ENCODE measurements around the gene MIA3. TPM values are rescaled to one million over a fixed set of nuclear protein-coding genes. Genes with fewer than 3 reads are reported as not detected.

The MIA3 gene
- total RNA-seq, 4 donors from 2014 or later, result 44.9 to 62.4 (median 50.0) TPM

GRCh38 chr1:222610728-222611127 is 7.2 kb upstream of the MIA3 start:
- TF ChIP-seq CTCF (IDR thresholded peaks at IDR 0.05; ENCODE audit: low read depth), result no peak

GRCh38 chr1:222613627-222614026 is 4.3 kb upstream of the MIA3 start:
- TF ChIP-seq CTCF (IDR thresholded peaks at IDR 0.05; ENCODE audit: low read depth), result no peak

- TF ChIP-seq CTCF (IDR thresholded peaks at IDR 0.05; ENCODE audit: low read depth), result no peak
Observed at GRCh38 chr1:222616525-222616924, 1.4 kb upstream of the MIA3 start.

GRCh38 chr1:222617367-222617951 is 438 bp upstream of the MIA3 start:
- TF ChIP-seq CTCF (IDR thresholded peaks at IDR 0.05; ENCODE audit: low read depth), result no peak

- TF ChIP-seq CTCF (IDR thresholded peaks at IDR 0.05; ENCODE audit: low read depth), result no peak
Observed at GRCh38 chr1:222618880-222619596, 1.1 kb downstream of the MIA3 start.

GRCh38 chr1:222620566-222620965 is 2.7 kb downstream of the MIA3 start:
- TF ChIP-seq CTCF (IDR thresholded peaks at IDR 0.05; ENCODE audit: low read depth), result no peak

GRCh38 chr1:222622765-222623164 is 4.9 kb downstream of the MIA3 start:
- TF ChIP-seq CTCF (IDR thresholded peaks at IDR 0.05; ENCODE audit: low read depth), result no peak

Data from subcutaneous adipose tissue (tissue), 4 donors.